ENCODE results near the gene LOXL3. TPM values are rescaled to one million over a fixed set of nuclear protein-coding genes. Genes with fewer than 3 reads are reported as not detected.
A peak's percentile ranks its signal among the peaks of the same experiment; 100 is the strongest.

The LOXL3 gene
- total and polyA plus RNA-seq, 8 donors = 0.35 to 7.5 (median 1.6) TPM

GRCh38 chr2:74482801-74483674 is 70.7 kb downstream of the LOXL3 start, which contains the start of the genes CCDC142 and TTC31:
Gene CCDC142 (minus strand): TSS chr2:74482998. CDS start chr2:74482837, 161 bp downstream.
Gene TTC31 (plus strand): TSS chr2:74483081. CDS start chr2:74483096, 15 bp downstream.
- peak; percentile 43 for FAIRE-seq
- no peaks in the 10 kb centered on the region for H3K36me3 ChIP-seq
- H3K27ac ChIP-seq = peak within 1 kb of the TSS; percentile 46 to 87 (median 72)
- intact Hi-C loops (cut with DNase I) = loop anchor here in 1 of 3 donors (5.0 kb wide), 1 partner anchor 104 kb away; no protein-coding TSS in a partner anchor
- TF ChIP-seq, protein P1, sequence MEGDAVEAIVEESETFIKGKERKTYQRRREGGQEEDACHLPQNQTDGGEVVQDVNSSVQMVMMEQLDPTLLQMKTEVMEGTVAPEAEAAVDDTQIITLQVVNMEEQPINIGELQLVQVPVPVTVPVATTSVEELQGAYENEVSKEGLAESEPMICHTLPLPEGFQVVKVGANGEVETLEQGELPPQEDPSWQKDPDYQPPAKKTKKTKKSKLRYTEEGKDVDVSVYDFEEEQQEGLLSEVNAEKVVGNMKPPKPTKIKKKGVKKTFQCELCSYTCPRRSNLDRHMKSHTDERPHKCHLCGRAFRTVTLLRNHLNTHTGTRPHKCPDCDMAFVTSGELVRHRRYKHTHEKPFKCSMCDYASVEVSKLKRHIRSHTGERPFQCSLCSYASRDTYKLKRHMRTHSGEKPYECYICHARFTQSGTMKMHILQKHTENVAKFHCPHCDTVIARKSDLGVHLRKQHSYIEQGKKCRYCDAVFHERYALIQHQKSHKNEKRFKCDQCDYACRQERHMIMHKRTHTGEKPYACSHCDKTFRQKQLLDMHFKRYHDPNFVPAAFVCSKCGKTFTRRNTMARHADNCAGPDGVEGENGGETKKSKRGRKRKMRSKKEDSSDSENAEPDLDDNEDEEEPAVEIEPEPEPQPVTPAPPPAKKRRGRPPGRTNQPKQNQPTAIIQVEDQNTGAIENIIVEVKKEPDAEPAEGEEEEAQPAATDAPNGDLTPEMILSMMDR (IDR thresholded peaks at IDR 0.05) = peak; percentile 70 to 83 (median 73)
- H3K4me1 ChIP-seq = peaks cover 5 to 18% (median 11%) of the 10 kb centered on the region in 3 donors
- ATAC-seq = peak; percentile 96 to 99 (median 98)
- peak within 1 kb of the TSS; percentile 58 to 94 (median 78) for H3K4me3 ChIP-seq
- H3K27me3 ChIP-seq = no peaks in the 10 kb centered on the region
- H3K9me3 ChIP-seq = no peaks in the 10 kb centered on the region
- WGBS, 2 donors = 0 to 1% methylated on average over 48 to 50 of the region's 50 CpGs
- peak; percentile 92 to 97 (median 96) for DNase-seq

Other genes with a start within 250 kb of the LOXL3 start
- 1 to 10 TPM in 5 of 6 donors, under 1 TPM in 1; 0.60 to 2.2 (median 1.4) TPM for gene SLC4A5, start 210.5 kb downstream of the LOXL3 start, total RNA-seq
- 1 to 10 TPM; 1.2 to 1.8 TPM for gene SLC4A5, start 210.5 kb downstream of the LOXL3 start, polyA plus RNA-seq
- gene DCTN1, start 173.6 kb downstream of the LOXL3 start, total RNA-seq = 10 to 100 TPM; 37.7 to 64.3 (median 48.1) TPM
- 10 to 100 TPM; 75.9 to 84.7 TPM for gene DCTN1, start 173.6 kb downstream of the LOXL3 start, polyA plus RNA-seq
- 1 to 10 TPM in 5 of 6 donors, under 1 TPM in 1; 0.87 to 2.7 (median 1.5) TPM for gene C2orf81, start 132.3 kb downstream of the LOXL3 start, total RNA-seq
- gene C2orf81, start 132.3 kb downstream of the LOXL3 start, polyA plus RNA-seq = 1 to 10 TPM; 5.4 to 6.5 TPM
- gene WDR54, start 132.2 kb downstream of the LOXL3 start, total RNA-seq = 1 to 10 TPM; 3.1 to 6.2 (median 3.7) TPM
- 10 to 100 TPM in 1 of 2 donors, 1 to 10 TPM in 1; 6.6 to 22.8 TPM for gene WDR54, start 132.2 kb downstream of the LOXL3 start, polyA plus RNA-seq
- 10 to 100 TPM; 20.7 to 45.5 (median 29.7) TPM for gene RTKN, start 112.0 kb downstream of the LOXL3 start, total RNA-seq
- 10 to 100 TPM; 63.4 to 63.7 TPM for gene RTKN, start 112.0 kb downstream of the LOXL3 start, polyA plus RNA-seq
- 10 to 100 TPM; 17.1 to 38.8 (median 28.3) TPM for gene INO80B, start 98.9 kb downstream of the LOXL3 start, total RNA-seq
- 10 to 100 TPM; 51.8 to 68.7 TPM for gene INO80B, start 98.9 kb downstream of the LOXL3 start, polyA plus RNA-seq
- 10 to 100 TPM; 29.1 to 50.4 (median 37.4) TPM for gene WBP1, start 95.5 kb downstream of the LOXL3 start, total RNA-seq
- gene WBP1, start 95.5 kb downstream of the LOXL3 start, polyA plus RNA-seq = 100 to 1,000 TPM in 1 of 2 donors, 10 to 100 TPM in 1; 85.8 to 149 TPM
- gene MOGS, start 88.6 kb downstream of the LOXL3 start, total RNA-seq = 10 to 100 TPM; 27.7 to 49.5 (median 36.6) TPM
- 10 to 100 TPM; 47.1 to 59.9 TPM for gene MOGS, start 88.6 kb downstream of the LOXL3 start, polyA plus RNA-seq
- gene MRPL53, start 81.3 kb downstream of the LOXL3 start, total RNA-seq = 10 to 100 TPM; 37.6 to 60.0 (median 39.4) TPM
- gene MRPL53, start 81.3 kb downstream of the LOXL3 start, polyA plus RNA-seq = 10 to 100 TPM; 52.3 to 54.6 TPM
- 10 to 100 TPM in 1 of 6 donors, 1 to 10 TPM in 5; 4.9 to 11.6 (median 5.7) TPM for gene CCDC142, start 70.9 kb downstream of the LOXL3 start, total RNA-seq
- 10 to 100 TPM in 1 of 2 donors, 1 to 10 TPM in 1; 5.7 to 14.0 TPM for gene CCDC142, start 70.9 kb downstream of the LOXL3 start, polyA plus RNA-seq
- gene TTC31, start 70.9 kb downstream of the LOXL3 start, total RNA-seq = 10 to 100 TPM; 10.1 to 17.2 (median 11.3) TPM
- gene TTC31, start 70.9 kb downstream of the LOXL3 start, polyA plus RNA-seq = 10 to 100 TPM; 18.1 to 21.2 TPM
- gene LBX2, start 54.3 kb downstream of the LOXL3 start, total RNA-seq = 1 to 10 TPM in 3 of 6 donors, under 1 TPM in 3; 0.21 to 2.3 (median 0.85) TPM
- gene LBX2, start 54.3 kb downstream of the LOXL3 start, polyA plus RNA-seq = 1 to 10 TPM; 1.3 TPM
- 10 to 100 TPM in 4 of 6 donors, 1 to 10 TPM in 2; 8.8 to 14.9 (median 11.0) TPM for gene PCGF1, start 46.2 kb downstream of the LOXL3 start, total RNA-seq
- gene PCGF1, start 46.2 kb downstream of the LOXL3 start, polyA plus RNA-seq = 10 to 100 TPM; 14.2 to 16.4 TPM
- gene TLX2, start 39.5 kb downstream of the LOXL3 start, total RNA-seq = not detected
- under 1 TPM in 1 of 2 donors, not detected in 1; 0.12 TPM for gene TLX2, start 39.5 kb downstream of the LOXL3 start, polyA plus RNA-seq
- gene DQX1, start 27.7 kb downstream of the LOXL3 start, total RNA-seq = under 1 TPM in 1 of 6 donors, not detected in 5; 0.16 TPM
- gene DQX1, start 27.7 kb downstream of the LOXL3 start, polyA plus RNA-seq = under 1 TPM; 0.07 to 0.15 TPM
- gene AUP1, start 24.2 kb downstream of the LOXL3 start, total RNA-seq = 10 to 100 TPM; 62.1 to 91.0 (median 67.9) TPM
- gene AUP1, start 24.2 kb downstream of the LOXL3 start, polyA plus RNA-seq = 100 to 1,000 TPM; 246 to 258 TPM
- gene HTRA2, start 24.0 kb downstream of the LOXL3 start, total RNA-seq = 10 to 100 TPM in 4 of 6 donors, 1 to 10 TPM in 2; 8.5 to 17.6 (median 10.8) TPM
- 10 to 100 TPM; 16.9 to 24.3 TPM for gene HTRA2, start 24.0 kb downstream of the LOXL3 start, polyA plus RNA-seq
- gene DOK1, start 778 bp upstream of the LOXL3 start, total RNA-seq = 10 to 100 TPM in 1 of 6 donors, 1 to 10 TPM in 5; 5.7 to 14.0 (median 7.4) TPM
- gene DOK1, start 778 bp upstream of the LOXL3 start, polyA plus RNA-seq = 1 to 10 TPM; 7.1 to 8.5 TPM
- gene M1AP, start 94.4 kb upstream of the LOXL3 start, total RNA-seq = under 1 TPM; 0.13 to 0.66 (median 0.27) TPM
- under 1 TPM; 0.11 to 0.45 TPM for gene M1AP, start 94.4 kb upstream of the LOXL3 start, polyA plus RNA-seq
- 1 to 10 TPM; 1.9 to 5.9 (median 3.1) TPM for gene SEMA4F, start 100.3 kb upstream of the LOXL3 start, total RNA-seq
- 1 to 10 TPM; 1.9 to 2.9 TPM for gene SEMA4F, start 100.3 kb upstream of the LOXL3 start, polyA plus RNA-seq